Gastrocnemius medialis (tissue), 4 donors: ENCODE results near the gene SALL3. TPM values are rescaled to one million over a fixed set of nuclear protein-coding genes. Genes with fewer than 3 reads are reported as not detected.

Source experiments
- ATAC-seq, 2 donors: fragments of 150-250 bp; one replicate each; pipeline ENCODE4 v1.9.1; 2016
- DNase-seq, 2 donors: peaks; one replicate each; pipeline ENCODE4 v3.0.0-alpha.2; 2019
- H3K27ac ChIP-seq, 4 donors: fragments of 200-600 bp; sonication (generic); 1 replicate in 1 of 4; 2 replicates in 3 of 4; pipeline ENCODE4 v1.5.1; 2016 to 2018; ENCODE audit warnings: mild to moderate bottlenecking in 2 of 4, moderate library complexity in 1 of 4
- H3K27me3 ChIP-seq, 3 donors: fragments of 200-600 bp; sonication (generic) in 2 of 3; 1 replicate in 1 of 3; 2 replicates in 2 of 3; pipeline versions ENCODE4 v1.5.1 to v1.6.0; 2016 to 2019; ENCODE audit warnings: mild to moderate bottlenecking in 1 of 3, moderate library complexity in 1 of 3
- H3K36me3 ChIP-seq, 2 donors: fragments of 200-600 bp; sonication (generic) in 1 of 2; one replicate each; pipeline ENCODE4 v1.5.1; 2017 to 2018
- H3K4me1 ChIP-seq, 2 donors: fragments of 200-600 bp; sonication (generic) in 1 of 2; one replicate each; pipeline ENCODE4 v1.5.1; 2016 to 2017; ENCODE audit warnings: mild to moderate bottlenecking in 2 of 2
- H3K4me3 ChIP-seq, 4 donors: fragments of 200-600 bp; sonication (generic) in 3 of 4; 1 replicate in 1 of 4; 2 replicates in 3 of 4; pipeline ENCODE4 v1.5.1; 2016 to 2019; ENCODE audit warnings: mild to moderate bottlenecking in 2 of 4
- H3K9me3 ChIP-seq, 3 donors: fragments of 200-600 bp; sonication (generic) in 2 of 3; 1 replicate in 1 of 3; 2 replicates in 2 of 3; pipeline ENCODE4 v1.5.1; 2016 to 2019
- CTCF ChIP-seq, 5 experiments: fragments of 450-650 bp in 3 of 5; fragments of 200-600 bp in 2 of 5; sonication (generic) in 2 of 5; IDR thresholded peaks in 4 of 5; conservative IDR thresholded peaks in 1 of 5; 1 replicate in 4 of 5; 2 replicates in 1 of 5; pipeline ENCODE4 v1.5.1; 2016 to 2019; ENCODE audit warnings: antibody characterized with exemption in 5 of 5, mild to moderate bottlenecking in 3 of 5, moderate library complexity in 3 of 5
- POLR2A ChIP-seq, 2 donors: fragments of 450-650 bp; IDR thresholded peaks; one replicate each; pipeline ENCODE4 v1.6.1; 2017; ENCODE audit warnings: antibody characterized with exemption in 2 of 2, mild to moderate bottlenecking in 2 of 2, moderate library complexity in 2 of 2
- in situ Hi-C, 4 donors: fragments of 200-750 bp; cut with MboI; loops; one replicate each; pipeline versions ENCODE4 v1.15.0 to v1.8.0; 2017; ENCODE audit warnings: low sequenced_read_pairs in 4 of 4
- intact Hi-C: fragments of 100-400 bp; cut with DNase I; formaldehyde crosslinking; loops from one replicate; pipeline ENCODE4 v1.15.1; 2023; ENCODE audit warnings: low total_unique reads
- total RNA-seq, 4 donors: library from RNA; depleted of rRNA; stranded (reverse); fragments of >200 nt; gene quantifications; one replicate each; pipeline versions ENCODE4 v1.1.0 to v1.2.3, GENCODE V29; 2016

SALL3 gene
- total RNA-seq, 4 donors from 2014 or later: not detected

- ATAC-seq: no peak
- intact Hi-C loops: no loop called here
- Histone ChIP-seq H3K9me3 (no peaks in the 10 kb centered on the region), H3K4me1 (no peaks in the 10 kb centered on the region), H3K36me3 (no peaks in the 10 kb centered on the region), H3K27me3 (peaks cover 0 to 4% (median 2%) of the 10 kb centered on the region in 3 donors), H3K27ac (no peak overlapping the region), H3K4me3 (no peak overlapping the region)
- in situ Hi-C loops: no loop called here
- DNase-seq: no peak
- TF ChIP-seq POLR2A (IDR thresholded peaks at IDR 0.05) (no peak), CTCF (IDR thresholded peaks at IDR 0.05 in 4 of 5, conservative IDR thresholded peaks at IDR 0.05 in 1 of 5) (no peak)
These were observed 27.8 kb downstream of the SALL3 start for GRCh38 chr18:79007440-79007839.

- H3K27me3 ChIP-seq: peaks cover 0 to 4% (median 2%) of the 10 kb centered on the region in 3 donors
- no peak overlapping the region for H3K4me3 ChIP-seq
- intact Hi-C loops: no loop called here
- no peaks in the 10 kb centered on the region for H3K9me3 ChIP-seq
- no peaks in the 10 kb centered on the region for H3K36me3 ChIP-seq
- in situ Hi-C loops: no loop called here
- no peaks in the 10 kb centered on the region for H3K4me1 ChIP-seq
- ATAC-seq (no peak), DNase-seq (no peak)
- TF ChIP-seq POLR2A (IDR thresholded peaks at IDR 0.05) (no peak), CTCF (IDR thresholded peaks at IDR 0.05 in 4 of 5, conservative IDR thresholded peaks at IDR 0.05 in 1 of 5) (no peak)
- H3K27ac ChIP-seq: no peak overlapping the region
These were observed 28.8 kb downstream of the SALL3 start for GRCh38 chr18:79008356-79008940.

- H3K27me3 ChIP-seq: peaks cover 0 to 7% (median 2%) of the 10 kb centered on the region in 3 donors
- H3K4me1 ChIP-seq: no peaks in the 10 kb centered on the region
- in situ Hi-C loops: no loop called here
- ATAC-seq (no peak), DNase-seq (no peak)
- no peaks in the 10 kb centered on the region for H3K36me3 ChIP-seq
- H3K9me3 ChIP-seq: no peaks in the 10 kb centered on the region
- H3K27ac ChIP-seq: no peak overlapping the region
- H3K4me3 ChIP-seq: no peak overlapping the region
- intact Hi-C loops: no loop called here
- no peak for TF ChIP-seq CTCF (IDR thresholded peaks at IDR 0.05 in 4 of 5, conservative IDR thresholded peaks at IDR 0.05 in 1 of 5)
- TF ChIP-seq POLR2A (IDR thresholded peaks at IDR 0.05): no peak
These were observed 31.2 kb downstream of the SALL3 start for GRCh38 chr18:79010802-79011201.

- in situ Hi-C loops (no loop called here), intact Hi-C loops (no loop called here)
- H3K36me3 ChIP-seq: no peaks in the 10 kb centered on the region
- TF ChIP-seq POLR2A (IDR thresholded peaks at IDR 0.05) (no peak), CTCF (IDR thresholded peaks at IDR 0.05 in 4 of 5, conservative IDR thresholded peaks at IDR 0.05 in 1 of 5) (no peak)
- no peaks in the 10 kb centered on the region for H3K4me1 ChIP-seq
- H3K27me3 ChIP-seq: peaks cover 0 to 7% (median 2%) of the 10 kb centered on the region in 3 donors
- DNase-seq (no peak), ATAC-seq (no peak)
- H3K4me3 ChIP-seq: no peak overlapping the region
- no peak overlapping the region for H3K27ac ChIP-seq
- no peaks in the 10 kb centered on the region for H3K9me3 ChIP-seq
These were observed 31.8 kb downstream of the SALL3 start for GRCh38 chr18:79011300-79011870.
